Upper lobe of left lung (tissue), 6 donors: ENCODE data around the gene PARP4. TPM values are rescaled to one million over a fixed set of nuclear protein-coding genes. Genes with fewer than 3 reads are reported as not detected.
A peak's percentile ranks its signal among the peaks of the same experiment; 100 is the strongest.
"Not testable (repeated sequence)": the region's sequence is repeated elsewhere in the genome, so short reads cannot be mapped to it uniquely, and the experiment has no call there.

Experiments used
- ATAC-seq, 2 donors: fragments of 200-7000 bp; cut with Tn5 transposase; one replicate each; pipeline ENCODE4 v1.9.1; 2022; ENCODE audit warnings: mild to moderate bottlenecking in 2 of 2, moderate library complexity in 2 of 2; ENCODE audit not compliant: low FRiP score in 2 of 2
- DNase-seq, 2 donors: peaks; one replicate each; pipeline ENCODE4 v3.0.0-alpha.2; 2019 to 2020
- H3K27ac ChIP-seq, 4 donors: fragments of 200-600 bp; sonication (generic); one replicate each; pipeline ENCODE4 v1.5.1; 2016 to 2019
- H3K27me3 ChIP-seq, 4 donors: fragments of 200-600 bp; sonication (generic); one replicate each; pipeline ENCODE4 v1.5.1; 2017 to 2019
- H3K36me3 ChIP-seq, 4 donors: fragments of 200-600 bp; sonication (generic); one replicate each; pipeline ENCODE4 v1.5.1; 2016 to 2019
- H3K4me1 ChIP-seq, 4 donors: fragments of 200-600 bp; sonication (generic); one replicate each; pipeline ENCODE4 v1.5.1; 2018 to 2019
- H3K4me3 ChIP-seq, 4 donors: fragments of 200-600 bp; sonication (generic); one replicate each; pipeline ENCODE4 v1.5.1; 2017 to 2019; ENCODE audit warnings: mild to moderate bottlenecking in 2 of 4, moderate library complexity in 1 of 4
- H3K9me3 ChIP-seq, 4 donors: fragments of 200-600 bp; sonication (generic); one replicate each; pipeline ENCODE4 v1.5.1; 2018 to 2019
- EP300 ChIP-seq, 4 donors: sonication (generic); formaldehyde crosslinking; IDR thresholded peaks; one replicate each; pipeline ENCODE4 v1.5.1; 2017; ENCODE audit warnings: antibody characterized with exemption in 4 of 4, control low read depth in 2 of 4
- POLR2A ChIP-seq, 4 donors: fragments of 450-650 bp; IDR thresholded peaks; one replicate each; pipeline ENCODE4 v1.5.1; 2016 to 2017; ENCODE audit warnings: antibody characterized with exemption in 4 of 4, mild to moderate bottlenecking in 2 of 4
- POLR2AphosphoS5 ChIP-seq, 2 donors: sonication (generic); formaldehyde crosslinking; IDR thresholded peaks; one replicate each; pipeline ENCODE4 v1.5.1; 2017; ENCODE audit warnings: antibody characterized with exemption in 2 of 2
- WGBS, 2 donors: methylation state at CpG; one replicate each; pipeline ENCODE4 v1.1.5; 2017 to 2018; 5-methylcytosine and 5-hydroxymethylcytosine counted together
- total RNA-seq, 6 donors: library from RNA; depleted of rRNA in 4 of 6; stranded (reverse); fragments of >200 nt in 4 of 6; gene quantifications; one replicate each; pipeline versions ENCODE4 v1.1.0 to v1.2.1, GENCODE V29; 2016 to 2021
- TF ChIP-seq, protein P1 (sequence below), 6 experiments: fragments of 450-650 bp in 4 of 6; fragments of 200-600 bp in 2 of 6; sonication (generic) in 2 of 6; IDR thresholded peaks; one replicate each; pipeline ENCODE4 v1.5.1; 2016 to 2019; ENCODE audit warnings: antibody characterized with exemption in 6 of 6
- donor health status: DM: no; HTN: no; CAD: no; lungs with moderate emphysema.
- donor health status: DM: no; HTN: yes; CAD: no; lungs with severe emphysema.

PARP4 gene
- total RNA-seq = 10 to 100 TPM; 63.7 to 89.1 (median 83.5) TPM

DNA sequence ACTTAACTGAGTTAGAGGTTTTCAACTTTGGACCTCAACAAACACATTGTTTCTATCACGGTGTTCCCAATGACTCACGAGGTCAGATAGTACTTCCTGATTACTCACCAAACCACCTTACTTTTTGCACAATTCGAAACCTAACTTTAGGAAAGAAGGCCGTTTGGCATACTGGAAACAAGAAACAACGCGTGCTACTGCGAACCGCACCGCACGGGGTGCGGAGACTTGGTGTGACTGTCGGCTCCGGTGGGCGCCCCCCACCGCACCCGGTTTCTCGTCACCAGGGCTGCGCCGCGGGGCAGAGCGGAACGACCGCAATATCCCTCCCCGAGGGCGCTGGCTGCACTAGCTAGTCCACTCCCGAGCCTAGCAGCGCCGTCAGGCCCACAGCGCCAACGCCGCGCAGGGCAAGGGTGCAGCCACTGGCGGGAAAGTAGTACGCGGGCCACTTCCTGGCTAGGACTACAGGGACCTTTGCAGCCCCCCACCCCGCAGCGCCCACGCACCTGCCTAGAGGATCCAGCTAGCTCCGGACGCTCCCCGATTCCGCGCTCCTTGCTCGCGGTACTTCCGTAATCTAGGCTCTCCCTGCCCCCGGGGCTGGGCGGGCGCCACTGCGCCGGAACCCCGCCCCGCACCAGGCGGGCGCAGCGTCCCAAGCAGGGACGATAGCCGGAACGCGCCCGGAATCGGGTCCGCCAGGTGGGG, at the start of gene PARP4:
TSS of gene PARP4 (minus strand) at position 582 of the 711 bp plus-strand sequence. CDS start 9,002 bp downstream, outside the sequence.
- Histone ChIP-seq H3K27me3 (no peaks in the 10 kb centered on the region), H3K27ac (peak within 1 kb of the TSS; percentile 97 to 98 (median 97)), H3K4me1 (peaks cover 12 to 28% (median 14%) of the 10 kb centered on the region in 4 donors), H3K36me3 (peaks cover 0 to 4% (median 0%) of the 10 kb centered on the region in 4 donors), H3K9me3 (no peaks in the 10 kb centered on the region), H3K4me3 (peak within 1 kb of the TSS; percentile 75 to 91 (median 80))
- TF ChIP-seq, protein P1, sequence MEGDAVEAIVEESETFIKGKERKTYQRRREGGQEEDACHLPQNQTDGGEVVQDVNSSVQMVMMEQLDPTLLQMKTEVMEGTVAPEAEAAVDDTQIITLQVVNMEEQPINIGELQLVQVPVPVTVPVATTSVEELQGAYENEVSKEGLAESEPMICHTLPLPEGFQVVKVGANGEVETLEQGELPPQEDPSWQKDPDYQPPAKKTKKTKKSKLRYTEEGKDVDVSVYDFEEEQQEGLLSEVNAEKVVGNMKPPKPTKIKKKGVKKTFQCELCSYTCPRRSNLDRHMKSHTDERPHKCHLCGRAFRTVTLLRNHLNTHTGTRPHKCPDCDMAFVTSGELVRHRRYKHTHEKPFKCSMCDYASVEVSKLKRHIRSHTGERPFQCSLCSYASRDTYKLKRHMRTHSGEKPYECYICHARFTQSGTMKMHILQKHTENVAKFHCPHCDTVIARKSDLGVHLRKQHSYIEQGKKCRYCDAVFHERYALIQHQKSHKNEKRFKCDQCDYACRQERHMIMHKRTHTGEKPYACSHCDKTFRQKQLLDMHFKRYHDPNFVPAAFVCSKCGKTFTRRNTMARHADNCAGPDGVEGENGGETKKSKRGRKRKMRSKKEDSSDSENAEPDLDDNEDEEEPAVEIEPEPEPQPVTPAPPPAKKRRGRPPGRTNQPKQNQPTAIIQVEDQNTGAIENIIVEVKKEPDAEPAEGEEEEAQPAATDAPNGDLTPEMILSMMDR (IDR thresholded peaks at IDR 0.05) = peak in 2 of 6 experiments; percentile 18 to 29
- peak in 2 of 4 donors; percentile 41 to 59 for TF ChIP-seq EP300 (IDR thresholded peaks at IDR 0.05)
- TF ChIP-seq POLR2AphosphoS5 (IDR thresholded peaks at IDR 0.05) = peak; percentile 80 to 86
- TF ChIP-seq POLR2A (IDR thresholded peaks at IDR 0.05) = peak; percentile 13 to 93 (median 81)
- peak; percentile 91 to 95 for DNase-seq
- peak; percentile 96 to 97 for ATAC-seq
- WGBS, 2 donors = 0% methylated on average over 12 to 46 of the region's 63 CpGs

DNA sequence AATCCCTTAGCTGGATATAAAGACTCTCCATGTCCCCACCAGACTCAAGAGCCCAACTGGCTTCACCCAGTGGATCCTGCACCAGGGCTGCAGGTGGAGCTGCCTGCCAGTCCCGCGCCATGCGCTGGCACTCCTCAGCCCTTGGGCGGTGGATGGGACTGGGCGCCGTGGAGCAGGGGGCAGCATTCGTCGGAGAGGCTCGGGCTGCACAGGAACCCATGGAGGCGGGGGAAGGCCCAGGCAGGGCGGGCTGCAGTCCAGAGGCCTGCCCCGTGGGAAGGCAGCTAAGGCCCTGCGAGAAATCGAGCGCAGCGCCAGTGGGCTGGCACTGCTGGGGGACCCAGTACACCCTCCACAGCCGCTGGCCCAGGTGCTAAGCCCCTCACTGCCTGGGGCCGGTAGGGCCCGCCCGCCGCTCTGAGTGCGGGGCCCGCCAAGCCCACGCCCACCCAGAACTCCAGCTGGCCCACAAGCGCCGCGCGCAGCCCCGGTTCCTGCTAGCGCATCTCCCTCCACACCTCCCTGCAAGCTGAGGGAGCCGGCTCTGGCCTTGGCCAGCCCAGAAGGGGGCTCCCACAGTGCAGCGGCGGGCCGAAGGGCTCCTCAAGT, 48.1 kb upstream of the PARP4 start:
- DNase-seq = peak in 1 of 2 donors; percentile 73
- 96 to 97% methylated on average over 9 to 19 of the region's 34 CpGs for WGBS, 2 donors

DNA sequence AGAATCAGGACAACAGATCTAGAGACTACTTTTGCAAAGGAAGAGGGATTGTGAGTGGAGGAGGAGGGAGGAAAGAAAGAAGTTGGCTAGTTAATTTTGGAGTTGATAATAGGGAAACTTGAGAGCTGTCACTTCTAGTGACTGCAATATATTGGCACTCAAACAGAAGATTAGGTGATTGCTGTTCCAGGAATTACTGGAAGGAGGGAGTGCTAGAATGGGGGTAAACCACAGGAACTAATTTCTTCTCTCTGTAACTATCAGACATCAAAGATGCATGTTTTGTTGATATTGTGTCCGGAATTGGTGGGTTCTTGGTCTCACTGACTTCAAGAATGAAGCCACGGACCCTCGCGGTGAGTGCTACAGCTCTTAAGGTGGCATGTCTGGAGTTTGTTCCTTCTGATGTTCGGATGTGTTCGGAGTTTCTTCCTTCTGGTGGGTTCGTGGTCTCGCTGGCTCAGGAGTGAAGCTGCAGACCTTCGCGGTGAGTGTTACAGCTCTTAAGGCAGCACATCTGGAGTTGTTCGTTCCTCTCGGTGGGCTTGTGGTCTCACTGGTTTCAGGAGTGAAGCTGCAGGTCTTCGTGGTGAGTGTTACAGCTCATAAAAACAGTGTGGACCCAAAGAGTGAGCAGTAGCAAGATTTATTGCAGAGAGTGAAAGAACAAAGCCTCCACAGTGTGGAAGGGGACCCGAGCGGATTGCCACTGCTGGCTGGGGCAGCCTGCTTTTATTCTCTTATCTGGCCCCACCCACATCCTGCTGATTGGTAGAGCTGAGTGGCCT, 47.0 kb upstream of the PARP4 start:
- H3K27me3 ChIP-seq, DNase-seq, ATAC-seq, H3K27ac ChIP-seq, H3K36me3 ChIP-seq, H3K9me3 ChIP-seq, H3K4me1 ChIP-seq, H3K4me3 ChIP-seq: not testable (repeated sequence)
- WGBS, 2 donors = 71 to 82% methylated on average over 11 to 15 of the region's 15 CpGs

More for the DNA sequence above, 48.1 kb upstream of the PARP4 start:
- ATAC-seq, H3K27ac ChIP-seq, H3K36me3 ChIP-seq, H3K27me3 ChIP-seq, H3K4me3 ChIP-seq, H3K9me3 ChIP-seq, H3K4me1 ChIP-seq: not testable (repeated sequence)

DNA sequence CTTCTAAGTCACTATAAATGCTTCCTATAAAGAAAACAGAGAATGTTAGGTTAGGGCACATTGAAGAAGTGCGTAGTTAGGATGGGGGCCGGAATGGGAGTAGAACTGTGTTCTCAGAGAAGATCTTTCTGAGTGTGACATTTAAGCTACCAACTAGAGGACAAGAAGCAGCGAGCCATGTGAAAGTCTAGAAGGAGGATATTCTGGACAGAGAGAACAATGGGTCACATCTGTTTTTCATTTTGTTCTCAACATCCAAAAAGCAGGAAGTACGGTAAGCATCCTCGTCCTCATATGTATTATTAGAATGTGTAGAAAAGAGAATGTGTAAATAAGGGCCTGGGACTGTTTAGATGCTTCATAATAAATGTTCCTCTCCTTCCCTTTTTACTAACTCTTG, 44.5 kb upstream of the PARP4 start:
- H3K4me3 ChIP-seq = no peak overlapping the region
- H3K27me3 ChIP-seq = no peaks in the 10 kb centered on the region
- DNase-seq (no peak), ATAC-seq (no peak)
- H3K27ac ChIP-seq = no peak overlapping the region
- 65 to 75% methylated on average over 5 of the region's 5 CpGs for WGBS, 2 donors
- TF ChIP-seq POLR2AphosphoS5 (IDR thresholded peaks at IDR 0.05) = no peak
- TF ChIP-seq EP300 (IDR thresholded peaks at IDR 0.05) = no peak
- TF ChIP-seq, protein P1 (IDR thresholded peaks at IDR 0.05) = no peak
- no peak for TF ChIP-seq POLR2A (IDR thresholded peaks at IDR 0.05)
- H3K9me3 ChIP-seq = no peaks in the 10 kb centered on the region
- no peaks in the 10 kb centered on the region for H3K4me1 ChIP-seq
- H3K36me3 ChIP-seq = no peaks in the 10 kb centered on the region

DNA sequence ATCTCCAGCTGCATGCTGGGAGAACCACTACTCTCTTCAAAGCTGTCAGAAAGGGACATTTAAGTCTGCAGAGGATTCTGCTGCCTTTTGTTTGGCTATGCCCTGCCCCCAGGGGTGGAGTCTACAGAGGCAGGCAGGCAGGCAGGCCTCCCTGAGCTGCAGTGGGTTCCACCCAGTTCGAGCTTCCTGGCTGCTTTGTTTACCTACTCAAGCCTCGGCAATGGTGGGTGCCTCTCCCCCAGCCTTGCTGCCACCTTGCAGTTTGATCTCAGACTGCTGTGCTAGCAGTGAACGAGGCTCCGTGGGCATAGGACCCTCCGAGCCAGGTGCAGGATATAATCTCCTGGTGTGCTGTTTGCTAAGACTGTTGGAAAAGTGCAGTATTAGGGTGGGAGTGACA, 41.3 kb upstream of the PARP4 start:
- WGBS, 2 donors = 80% methylated on average over 5 of the region's 5 CpGs; no CpG with 5 or more reads in 1 of the 2 donors
- H3K4me1 ChIP-seq, H3K4me3 ChIP-seq, H3K27me3 ChIP-seq, H3K9me3 ChIP-seq, ATAC-seq, DNase-seq, H3K36me3 ChIP-seq, H3K27ac ChIP-seq: not testable (repeated sequence)

DNA sequence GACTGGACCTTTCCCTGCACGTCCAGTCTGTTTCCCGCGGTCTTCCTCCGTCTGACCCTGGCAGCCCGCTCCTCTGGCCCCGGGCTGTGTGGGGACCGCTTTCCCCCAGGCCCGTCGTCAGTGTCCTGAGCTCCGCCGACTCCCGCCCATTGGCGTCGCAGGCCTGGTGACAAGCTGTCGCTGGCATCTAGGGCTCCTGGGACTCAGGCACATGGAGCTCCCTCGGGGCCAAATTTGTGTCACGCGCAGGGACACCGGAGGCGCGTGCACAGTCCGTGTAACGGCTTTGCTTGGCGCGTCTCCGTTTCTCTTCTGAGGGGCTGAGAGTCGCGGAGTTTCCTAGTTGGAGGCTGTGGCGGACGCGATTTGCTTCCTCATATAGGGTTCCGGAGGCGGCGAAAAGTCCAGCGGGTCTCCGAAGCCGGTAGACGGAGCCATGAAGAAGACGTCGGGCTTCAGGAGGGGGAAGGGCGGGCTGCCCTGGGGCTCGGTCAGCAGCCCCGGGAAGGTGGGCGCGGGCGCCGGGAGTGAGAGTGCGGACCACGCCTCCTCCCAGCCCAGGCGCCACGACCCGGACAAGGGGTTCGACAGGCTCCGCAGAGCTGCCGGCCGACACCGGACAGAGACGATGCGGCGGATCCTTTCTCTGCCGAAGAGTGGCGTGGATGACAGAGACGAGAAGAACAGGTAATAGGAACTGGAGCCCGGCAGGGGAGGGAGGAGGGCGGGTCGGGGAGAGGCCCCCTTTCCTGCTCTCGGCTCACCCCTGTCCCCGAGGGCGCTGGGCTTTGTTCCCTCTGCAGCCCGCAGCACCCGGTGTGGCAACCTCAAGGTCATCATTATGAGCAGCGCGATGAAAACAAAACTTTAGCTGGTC, 29.1 kb upstream of the PARP4 start:
- DNase-seq = peak; percentile 58 to 85
- peaks cover 0 to 12% (median 5%) of the 10 kb centered on the region in 4 donors for H3K27me3 ChIP-seq
- H3K4me1 ChIP-seq = peaks cover 0 to 12% (median 6%) of the 10 kb centered on the region in 4 donors
- peak; percentile 61 to 77 for ATAC-seq
- H3K27ac ChIP-seq, H3K9me3 ChIP-seq, H3K36me3 ChIP-seq: not testable (repeated sequence)
- WGBS, 2 donors = 3 to 24% methylated on average over 14 to 19 of the region's 73 CpGs
- H3K4me3 ChIP-seq = peak overlapping the region; percentile 10 to 50 (median 42)
